Keratinocyte (primary cell): ENCODE data around the gene SGCB. TPM values are rescaled to one million over a fixed set of nuclear protein-coding genes. Genes with fewer than 3 reads are reported as not detected.

Experiments
- DNase-seq: peaks from one replicate; pipeline ENCODE4 v3.0.0-alpha.2; 2011; ENCODE audit warnings: low read depth, missing footprints, low spot score
- FAIRE-seq: peaks from 2 replicates; lab custom pipeline; 2011; peaks lifted over from hg19 to GRCh38; lab: Jason Lieb, UNC
- H2AFZ ChIP-seq: 2 replicates; pipeline ENCODE4 v1.6.0; 2012; ENCODE audit warnings: low read length, control low read depth, inconsistent platforms; ENCODE audit not compliant: control insufficient read depth
- H3K27ac ChIP-seq: 2 replicates; pipeline ENCODE4 v1.5.1; 2011; ENCODE audit warnings: low read length; ENCODE audit not compliant: control insufficient read depth, insufficient read depth
- H3K27me3 ChIP-seq: 3 replicates; pipeline ENCODE4 v1.6.0; 2011; ENCODE audit warnings: low read length; ENCODE audit not compliant: control insufficient read depth, insufficient read depth; ENCODE audit errors: extremely low read depth
- H3K36me3 ChIP-seq, 2 experiments: 2 replicates in 1 of 2; 3 replicates in 1 of 2; pipeline ENCODE4 v1.5.1; 2011; ENCODE audit warnings: low read length in 2 of 2, mild to moderate bottlenecking in 1 of 2; ENCODE audit not compliant: control insufficient read depth in 2 of 2, insufficient read depth in 2 of 2; ENCODE audit errors: extremely low read depth in 1 of 2
- H3K4me1 ChIP-seq: 3 replicates; pipeline ENCODE4 v1.5.1; 2011; ENCODE audit warnings: low read length; ENCODE audit not compliant: control insufficient read depth, insufficient read depth; ENCODE audit errors: extremely low read depth
- H3K4me2 ChIP-seq: 3 replicates; pipeline ENCODE4 v1.6.0; 2011; ENCODE audit warnings: low read depth, low read length; ENCODE audit not compliant: control insufficient read depth, insufficient read depth; ENCODE audit errors: extremely low read depth
- H3K4me3 ChIP-seq, 3 experiments: fragments of 200-600 bp in 1 of 3; sonication (generic) in 1 of 3; 2 replicates in 2 of 3; 3 replicates in 1 of 3; pipeline ENCODE4 v1.5.1; 2011 to 2016; ENCODE audit warnings: low read length in 3 of 3, mild to moderate bottlenecking in 3 of 3, control low read depth in 2 of 3, inconsistent platforms in 1 of 3, low read depth in 1 of 3, mixed read lengths in 1 of 3, mixed run types in 1 of 3, moderate library complexity in 1 of 3; ENCODE audit not compliant: control insufficient read depth in 2 of 3, insufficient read depth in 2 of 3; ENCODE audit errors: extremely low read depth in 1 of 3
- H3K79me2 ChIP-seq: 2 replicates; pipeline ENCODE4 v1.6.0; 2012; ENCODE audit warnings: low read length; ENCODE audit not compliant: control insufficient read depth, insufficient read depth
- H3K9ac ChIP-seq: 3 replicates; pipeline ENCODE4 v1.6.0; 2011; ENCODE audit warnings: low read length; ENCODE audit not compliant: control insufficient read depth, insufficient read depth; ENCODE audit errors: extremely low read depth
- H3K9me1 ChIP-seq: 3 replicates; pipeline ENCODE4 v1.6.0; 2011; ENCODE audit warnings: low read length; ENCODE audit not compliant: control insufficient read depth, insufficient read depth; ENCODE audit errors: extremely low read depth
- H3K9me3 ChIP-seq: 2 replicates; pipeline ENCODE4 v1.5.1; 2012; ENCODE audit warnings: low read depth, low read length; ENCODE audit not compliant: control insufficient read depth
- H4K20me1 ChIP-seq: 3 replicates; pipeline ENCODE4 v1.6.0; 2011; ENCODE audit warnings: low read length; ENCODE audit not compliant: control insufficient read depth, insufficient read depth; ENCODE audit errors: extremely low read depth
- CTCF ChIP-seq, 3 experiments: IDR thresholded peaks in 1 of 3; conservative IDR thresholded peaks in 1 of 3; optimal IDR thresholded peaks in 1 of 3; 2 replicates in 2 of 3; 3 replicates in 1 of 3; pipeline versions ENCODE3 to v1.5.1; 2011; ENCODE audit warnings: low read length in 3 of 3, mild to moderate bottlenecking in 3 of 3, moderate library complexity in 2 of 3, control low read depth in 1 of 3, inconsistent platforms in 1 of 3; ENCODE audit not compliant: insufficient read depth in 2 of 3; ENCODE audit errors: extremely low read depth in 1 of 3
- EZH2 ChIP-seq: IDR thresholded peaks from one replicate; pipeline ENCODE4 v1.6.1; 2012; ENCODE audit warnings: inconsistent platforms, mild to moderate bottlenecking, low read length, moderate library complexity
- dilution Hi-C: fragments of 300-500 bp; cut with MboI; formaldehyde crosslinking; loops from one replicate; pipeline ENCODE4 v1.7.0; 2020; ENCODE audit warnings: low sequenced_read_pairs; ENCODE audit not compliant: extremely low pct_ligation_motif_present
- polyA plus RNA-seq, 5 experiments: library from polyadenylated mRNA; depleted of rRNA in 3 of 5; stranded (reverse) in 3 of 5; stranded (forward) in 1 of 5; unstranded in 1 of 5; fragments of >200 nt; gene quantifications; 1 replicate in 1 of 5; 2 replicates in 3 of 5; 3 replicates in 1 of 5; pipeline versions ENCODE4 v1.2.1 to v1.2.3, GENCODE V29; 2011 to 2012; ENCODE audit warnings: missing spikeins in 2 of 5, low read depth in 1 of 5, low replicate concordance in 1 of 5

SGCB gene
- polyA plus RNA-seq, 1 donor (not counting 4 experiments of a cell fraction or from before 2014, with no cell fraction given): 18.3 TPM

GRCh38 chr4:52051615-52052474 lies 13.7 kb upstream of the SGCB start:
- Histone ChIP-seq H3K27me3 (no peaks in the 10 kb centered on the region), H3K9ac (peak overlapping the region; percentile 80), H3K9me3 (no peaks in the 10 kb centered on the region), H2AFZ (peak overlapping the region; percentile 97), H3K79me2 (no peaks in the 10 kb centered on the region), H3K4me1 (peaks cover 14% of the 10 kb centered on the region), H3K27ac (peak overlapping the region; percentile 77), H3K9me1 (no peaks in the 10 kb centered on the region), H3K4me2 (peak overlapping the region; percentile 90), H4K20me1 (no peaks in the 10 kb centered on the region), H3K4me3 (peak overlapping the region; percentile 62 to 92 (median 73)), H3K36me3 (no peaks in the 10 kb centered on the region)
- dilution Hi-C loops: no loop called here
- DNase-seq (peak; percentile 67), FAIRE-seq (peak; percentile 94)
- TF ChIP-seq CTCF (optimal IDR thresholded peaks at IDR 0.05 in 1 of 3, IDR thresholded peaks at IDR 0.05 in 1 of 3, conservative IDR thresholded peaks at IDR 0.05 in 1 of 3; ENCODE audit: extremely low read depth in 1 of 3, insufficient read depth in 2 of 3, low read length in 3 of 3) (no peak), EZH2 (no peak)

GRCh38 chr4:52051213-52051614 lies 13.1 kb upstream of the SGCB start, which contains the start of gene SPATA18:
TSS of gene SPATA18 (plus strand) at chr4:52051304. CDS start at chr4:52051705, 401 bp downstream.
- peak within 1 kb of the TSS; percentile 80 for H3K9ac ChIP-seq
- H3K4me1 ChIP-seq: peaks cover 14% of the 10 kb centered on the region
- H3K79me2 ChIP-seq: no peaks in the 10 kb centered on the region
- no peak for FAIRE-seq
- no peaks in the 10 kb centered on the region for H3K9me1 ChIP-seq
- peak within 1 kb of the TSS; percentile 90 for H3K4me2 ChIP-seq
- dilution Hi-C loops: no loop called here
- no peak for DNase-seq
- H4K20me1 ChIP-seq: no peaks in the 10 kb centered on the region
- no peaks in the 10 kb centered on the region for H3K36me3 ChIP-seq
- H3K27ac ChIP-seq: peak within 1 kb of the TSS; percentile 77
- no peaks in the 10 kb centered on the region for H3K27me3 ChIP-seq
- peak within 1 kb of the TSS; percentile 62 to 92 (median 73) for H3K4me3 ChIP-seq
- H3K9me3 ChIP-seq: no peaks in the 10 kb centered on the region
- TF ChIP-seq CTCF (optimal IDR thresholded peaks at IDR 0.05 in 1 of 3, IDR thresholded peaks at IDR 0.05 in 1 of 3, conservative IDR thresholded peaks at IDR 0.05 in 1 of 3; ENCODE audit: extremely low read depth in 1 of 3, insufficient read depth in 2 of 3, low read length in 3 of 3): no peak
- no peak for TF ChIP-seq EZH2
- peak within 1 kb of the TSS; percentile 97 for H2AFZ ChIP-seq
